Brain microvascular endothelial cell (primary cell): Measurements from ENCODE around the gene RTL5.

Experiments
- DNase-seq: peaks from one replicate; pipeline ENCODE4 v3.0.0-alpha.2; 2020
- H3K27ac ChIP-seq: fragments of 250-450 bp; sonication (Bioruptor Pico); 2 replicates; pipeline ENCODE4 v1.5.1; 2020; ENCODE audit warnings: mild to moderate bottlenecking, moderate library complexity
- H3K27me3 ChIP-seq: fragments of 250-450 bp; sonication (Bioruptor Pico); replicated peaks from 2 replicates; pipeline ENCODE4 v1.5.1; 2020; ENCODE audit warnings: mild to moderate bottlenecking
- H3K36me3 ChIP-seq: fragments of 250-450 bp; sonication (Bioruptor Pico); replicated peaks from 2 replicates; pipeline ENCODE4 v1.5.1; 2020; ENCODE audit warnings: mild to moderate bottlenecking
- H3K4me3 ChIP-seq: 2 replicates; pipeline ENCODE4 v1.5.1; 2011; ENCODE audit warnings: low read depth, mild to moderate bottlenecking, control low read depth, low read length, moderate library complexity
- in situ Hi-C: cut with HindIII; loops from 2 replicates; pipeline ENCODE4 v1.10.0; 2017; ENCODE audit warnings: low sequenced_read_pairs, low pct_ligation_motif_present
- TF ChIP-seq, protein P1 (sequence below): IDR thresholded peaks from 2 replicates; pipeline ENCODE4 v1.5.1; 2011; ENCODE audit warnings: low read depth, mild to moderate bottlenecking, moderate library complexity, low read length, control low read depth, inconsistent platforms; ENCODE audit errors: missing control alignments

Gene RTL5

DNA sequence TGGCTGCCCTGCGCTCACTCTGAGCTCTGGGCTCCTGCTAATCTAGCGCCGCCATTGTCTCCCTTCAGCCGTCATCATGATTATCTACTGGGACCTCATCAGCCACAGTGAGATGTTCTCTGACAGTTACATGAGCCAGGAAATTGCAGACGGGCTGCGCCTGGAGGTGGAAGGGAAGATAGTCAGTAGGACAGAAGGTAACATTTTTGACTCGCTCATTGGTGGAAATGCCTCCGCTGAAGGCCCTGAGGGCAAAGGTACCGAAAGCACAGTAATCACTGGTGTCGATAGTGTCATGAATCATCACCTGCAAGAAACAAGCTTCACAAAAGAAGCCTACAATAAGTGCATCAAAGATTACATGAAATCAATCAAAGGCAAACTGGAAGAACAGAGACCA, 28.1 kb upstream of the RTL5 start:
- TF ChIP-seq, protein P1, sequence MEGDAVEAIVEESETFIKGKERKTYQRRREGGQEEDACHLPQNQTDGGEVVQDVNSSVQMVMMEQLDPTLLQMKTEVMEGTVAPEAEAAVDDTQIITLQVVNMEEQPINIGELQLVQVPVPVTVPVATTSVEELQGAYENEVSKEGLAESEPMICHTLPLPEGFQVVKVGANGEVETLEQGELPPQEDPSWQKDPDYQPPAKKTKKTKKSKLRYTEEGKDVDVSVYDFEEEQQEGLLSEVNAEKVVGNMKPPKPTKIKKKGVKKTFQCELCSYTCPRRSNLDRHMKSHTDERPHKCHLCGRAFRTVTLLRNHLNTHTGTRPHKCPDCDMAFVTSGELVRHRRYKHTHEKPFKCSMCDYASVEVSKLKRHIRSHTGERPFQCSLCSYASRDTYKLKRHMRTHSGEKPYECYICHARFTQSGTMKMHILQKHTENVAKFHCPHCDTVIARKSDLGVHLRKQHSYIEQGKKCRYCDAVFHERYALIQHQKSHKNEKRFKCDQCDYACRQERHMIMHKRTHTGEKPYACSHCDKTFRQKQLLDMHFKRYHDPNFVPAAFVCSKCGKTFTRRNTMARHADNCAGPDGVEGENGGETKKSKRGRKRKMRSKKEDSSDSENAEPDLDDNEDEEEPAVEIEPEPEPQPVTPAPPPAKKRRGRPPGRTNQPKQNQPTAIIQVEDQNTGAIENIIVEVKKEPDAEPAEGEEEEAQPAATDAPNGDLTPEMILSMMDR, result no peak
- Histone ChIP-seq H3K27ac (no peak overlapping the region), H3K4me3 (no peak overlapping the region), H3K36me3 (no peaks in the 10 kb centered on the region), H3K27me3 (peaks cover 3% of the 10 kb centered on the region)
- in situ Hi-C loops, result no loop called here
- no peak for DNase-seq

DNA sequence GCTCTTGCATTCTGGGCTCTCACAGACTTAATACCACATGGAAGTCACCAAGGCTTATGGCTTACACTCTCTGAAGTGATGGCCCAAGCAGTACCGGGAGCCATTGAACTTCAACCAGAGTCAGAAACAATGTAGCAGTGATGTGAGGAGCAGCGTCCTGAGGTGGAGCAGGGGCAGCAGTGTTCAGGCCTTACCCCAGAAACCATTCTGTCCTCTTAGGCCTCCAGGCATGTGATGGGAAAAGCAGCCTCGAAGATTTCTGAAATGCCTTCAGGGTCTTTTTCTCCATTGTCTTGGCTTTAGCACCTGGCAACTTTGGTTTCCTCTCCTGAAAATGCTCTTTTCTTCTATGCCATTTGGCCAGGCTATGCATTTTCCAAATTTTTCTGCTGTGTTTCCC, 27.1 kb upstream of the RTL5 start:
- DNase-seq, result no peak
- H3K4me3 ChIP-seq, result no peak overlapping the region
- peaks cover 3% of the 10 kb centered on the region for H3K27me3 ChIP-seq
- TF ChIP-seq, protein P1, result no peak
- in situ Hi-C loops, result no loop called here
- no peak overlapping the region for H3K27ac ChIP-seq
- no peaks in the 10 kb centered on the region for H3K36me3 ChIP-seq

DNA sequence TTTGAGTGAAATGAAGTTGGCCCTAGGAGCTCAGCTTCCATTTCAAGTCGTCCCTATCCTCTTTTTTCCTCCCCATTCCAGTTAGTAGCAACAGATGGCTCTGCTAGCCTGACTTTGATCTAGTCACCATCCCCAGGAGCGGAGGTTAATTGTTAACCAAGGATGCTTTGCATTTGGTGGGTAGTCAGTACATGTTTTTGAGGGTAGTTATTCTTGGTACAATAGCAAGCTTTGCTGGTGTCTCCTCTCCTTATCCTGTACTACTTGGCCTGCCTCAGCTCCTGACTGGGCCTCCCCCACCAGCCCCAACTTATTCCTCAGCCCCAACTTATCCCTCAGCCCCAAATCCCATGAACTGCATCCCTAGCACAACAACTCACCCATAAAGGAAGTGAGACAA, 14.8 kb upstream of the RTL5 start:
- no peak overlapping the region for H3K27ac ChIP-seq
- TF ChIP-seq, protein P1, result no peak
- no peak overlapping the region for H3K4me3 ChIP-seq
- in situ Hi-C loops, result no loop called here
- DNase-seq, result no peak
- H3K36me3 ChIP-seq, result no peaks in the 10 kb centered on the region
- peaks cover 6% of the 10 kb centered on the region for H3K27me3 ChIP-seq

DNA sequence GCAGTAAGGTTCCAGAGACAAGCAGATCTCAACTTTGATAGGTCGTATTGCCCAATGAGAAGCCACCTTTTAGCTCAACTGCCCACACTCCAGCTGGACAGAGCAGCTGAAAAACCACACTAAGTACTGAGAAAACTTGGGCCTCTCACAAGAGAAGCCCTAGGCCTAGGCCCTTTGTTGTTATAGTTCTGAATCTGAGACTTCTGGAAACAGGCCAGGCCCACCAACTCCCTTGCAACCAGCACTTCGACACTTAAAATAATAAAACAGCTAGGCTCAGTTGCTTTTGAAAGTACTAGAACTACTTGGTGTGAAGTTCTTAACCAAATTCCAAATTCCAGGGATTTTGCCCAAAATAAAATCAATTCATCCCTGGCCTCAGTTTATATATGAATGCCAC, 13.5 kb upstream of the RTL5 start:
- in situ Hi-C loops, result no loop called here
- Histone ChIP-seq H3K4me3 (no peak overlapping the region), H3K27me3 (peaks cover 8% of the 10 kb centered on the region), H3K36me3 (no peaks in the 10 kb centered on the region), H3K27ac (no peak overlapping the region)
- TF ChIP-seq, protein P1, result no peak
- DNase-seq, result no peak

DNA sequence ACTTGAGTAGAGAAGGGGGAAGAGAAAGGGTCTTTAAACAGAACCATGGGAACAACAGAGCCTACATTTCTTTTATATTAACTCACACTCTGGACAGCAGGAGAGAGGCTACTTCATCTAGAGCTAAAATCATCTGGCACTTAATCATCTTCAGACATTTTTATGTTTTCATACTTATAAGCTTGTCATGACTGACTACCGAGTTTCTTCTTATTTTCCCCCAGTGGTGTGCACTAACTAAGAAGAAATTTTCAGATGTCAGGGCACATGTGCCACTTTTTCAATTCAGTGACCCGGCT, 11.8 kb upstream of the RTL5 start:
- Histone ChIP-seq H3K36me3 (no peaks in the 10 kb centered on the region), H3K27me3 (peaks cover 6% of the 10 kb centered on the region), H3K4me3 (no peak overlapping the region), H3K27ac (no peak overlapping the region)
- TF ChIP-seq, protein P1, result no peak
- no peak for DNase-seq
- in situ Hi-C loops, result no loop called here

DNA sequence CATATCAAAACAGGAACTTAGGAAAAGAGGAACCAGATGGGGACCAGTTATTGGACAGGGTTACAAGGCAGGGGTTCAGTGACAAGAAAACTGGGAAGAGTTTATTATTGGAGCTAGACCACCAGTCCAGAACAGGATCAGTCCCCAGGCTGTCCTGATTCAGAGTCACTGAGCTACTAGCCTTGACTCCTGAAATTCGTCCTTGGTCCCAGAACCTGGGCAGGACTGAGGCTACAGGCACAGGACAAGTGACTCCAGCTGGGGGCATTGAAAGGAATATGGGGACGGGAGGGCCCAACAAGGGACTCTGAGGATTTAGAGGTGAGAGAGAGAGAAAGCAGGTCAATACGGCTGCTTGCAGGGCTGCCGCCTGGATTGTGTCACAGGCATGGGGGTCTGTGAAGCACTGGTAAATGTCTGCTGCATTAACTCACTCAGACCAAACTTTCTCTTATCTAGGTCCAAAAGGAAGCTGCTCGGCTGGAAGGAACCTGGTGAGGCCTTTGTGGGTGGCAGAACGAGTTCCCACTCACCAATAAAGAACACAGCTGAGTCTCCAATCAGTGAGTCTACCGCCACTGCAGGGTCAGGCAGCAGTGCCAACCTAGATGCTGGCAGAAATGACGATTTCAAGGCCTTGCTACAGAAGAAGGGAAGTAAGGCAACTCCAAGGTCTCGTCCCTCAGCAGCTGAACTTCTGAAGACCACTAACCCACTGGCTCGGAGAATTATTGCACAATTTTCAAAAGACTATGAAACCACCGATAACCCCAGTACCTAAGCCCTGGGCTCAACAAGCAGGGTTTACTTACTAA, 11.3 kb upstream of the RTL5 start:
- H3K4me3 ChIP-seq, result no peak overlapping the region
- in situ Hi-C loops, result no loop called here
- no peak overlapping the region for H3K27ac ChIP-seq
- TF ChIP-seq, protein P1, result no peak
- H3K27me3 ChIP-seq, result peaks cover 6% of the 10 kb centered on the region
- H3K36me3 ChIP-seq, result no peaks in the 10 kb centered on the region
- DNase-seq, result no peak
